ENCODE measurements around the gene PRRX1.
A peak's percentile ranks its signal among the peaks of the same experiment; 100 is the strongest.

The PRRX1 gene

GRCh38 chr1:170618421-170618820 is 45.5 kb upstream of the PRRX1 start (continued):
- TF ChIP-seq TSHZ2 (CRISPR knock-in tag; IDR thresholded peaks at IDR 0.05) = no peak
- TF ChIP-seq CREB5 (CRISPR knock-in tag; IDR thresholded peaks at IDR 0.05; ENCODE audit: low read depth) = no peak
- TF ChIP-seq BACH2 (CRISPR knock-in tag; IDR thresholded peaks at IDR 0.05; ENCODE audit: borderline replicate concordance) = no peak
- TF ChIP-seq OSR1 (CRISPR knock-in tag; IDR thresholded peaks at IDR 0.05) = no peak
- TF ChIP-seq RARB (CRISPR knock-in tag; IDR thresholded peaks at IDR 0.05) = no peak
- no peak for TF ChIP-seq GLIS3 (CRISPR knock-in tag; IDR thresholded peaks at IDR 0.05)
- TF ChIP-seq CSDC2 (CRISPR knock-in tag; IDR thresholded peaks at IDR 0.05) = no peak
- no peak for TF ChIP-seq TCF4 (CRISPR knock-in tag; IDR thresholded peaks at IDR 0.05; ENCODE audit: borderline replicate concordance)
- TF ChIP-seq SNAI2 (CRISPR knock-in tag; IDR thresholded peaks at IDR 0.05) = no peak

GRCh38 chr1:170619241-170620028 is 44.5 kb upstream of the PRRX1 start:
- TF ChIP-seq TOX (CRISPR knock-in tag; IDR thresholded peaks at IDR 0.05; ENCODE audit: borderline replicate concordance) (0 out of 2 replicates have a peak, but pooled peaks have one; percentile 5), ZFP30 (CRISPR knock-in tag; IDR thresholded peaks at IDR 0.05) (no peak), GLIS3 (CRISPR knock-in tag; IDR thresholded peaks at IDR 0.05) (no peak)
- peak; percentile 46 for ATAC-seq

GRCh38 chr1:170620164-170620563 is 43.8 kb upstream of the PRRX1 start:
- ATAC-seq = peak; percentile 86
- TF ChIP-seq POU6F1 (CRISPR knock-in tag; IDR thresholded peaks at IDR 0.05; ENCODE audit: borderline replicate concordance, low read depth) = no peak

GRCh38 chr1:170623171-170623570 is 40.8 kb upstream of the PRRX1 start:
- ATAC-seq = peak; percentile 17; the same call in 1 of the 3 replicates
- TF ChIP-seq ZFP3 (CRISPR knock-in tag; IDR thresholded peaks at IDR 0.05) (no peak), PATZ1 (CRISPR knock-in tag; IDR thresholded peaks at IDR 0.05; ENCODE audit: borderline replicate concordance) (no peak), ZC3H10 (CRISPR knock-in tag; IDR thresholded peaks at IDR 0.05) (no peak), TSHZ2 (CRISPR knock-in tag; IDR thresholded peaks at IDR 0.05) (no peak), ARNTL (CRISPR knock-in tag; IDR thresholded peaks at IDR 0.05; ENCODE audit: borderline replicate concordance, low read depth) (no peak)
